Thymus (tissue), 11 donors: Measurements from ENCODE around the gene MYOG. TPM values are rescaled to one million over a fixed set of nuclear protein-coding genes. Genes with fewer than 3 reads are reported as not detected.

ENCODE experiments used
- DNase-seq, 9 donors: peaks; one replicate each; pipeline ENCODE4 v3.0.0-alpha.2; 2013; ENCODE audit warnings: low spot score in 9 of 9, low read depth in 6 of 9, missing footprints in 1 of 9
- H3K27ac ChIP-seq, 2 donors: one replicate each; pipeline ENCODE4 v1.5.1; 2013; ENCODE audit warnings: control low read depth in 1 of 2, low read depth in 1 of 2, low read length in 1 of 2, mild to moderate bottlenecking in 1 of 2, moderate library complexity in 1 of 2
- H3K27me3 ChIP-seq, 2 donors: one replicate each; pipeline ENCODE4 v1.5.1; 2013; ENCODE audit warnings: low read length in 1 of 2; ENCODE audit not compliant: control insufficient read depth in 2 of 2, insufficient read depth in 1 of 2
- H3K36me3 ChIP-seq, 2 donors: one replicate each; pipeline ENCODE4 v1.5.1; 2013; ENCODE audit warnings: low read length in 1 of 2, mild to moderate bottlenecking in 1 of 2, moderate library complexity in 1 of 2; ENCODE audit not compliant: control insufficient read depth in 2 of 2, insufficient read depth in 2 of 2
- H3K4me1 ChIP-seq, 2 donors: one replicate each; pipeline ENCODE4 v1.5.1; 2013; ENCODE audit warnings: low read length in 2 of 2; ENCODE audit not compliant: control insufficient read depth in 2 of 2, insufficient read depth in 2 of 2
- H3K4me3 ChIP-seq, 2 donors: one replicate each; pipeline ENCODE4 v1.5.1; 2013; ENCODE audit warnings: low read length in 2 of 2, control low read depth in 1 of 2, mild to moderate bottlenecking in 1 of 2
- H3K9me3 ChIP-seq, 2 donors: one replicate each; pipeline ENCODE4 v1.5.1; 2013; ENCODE audit warnings: low read length in 1 of 2, mild to moderate bottlenecking in 1 of 2; ENCODE audit not compliant: control insufficient read depth in 2 of 2, insufficient read depth in 1 of 2
- WGBS: extraction: QIAGEN DNeasy Blood & Tissue Kit; methylation state at CpG from one replicate; pipeline ENCODE4 v1.1.7; 2013; 5-methylcytosine and 5-hydroxymethylcytosine counted together
- polyA plus RNA-seq: library from polyadenylated mRNA; stranded (reverse); fragments of 200-250 nt; gene quantifications from one replicate; pipeline ENCODE4 v1.2.3, GENCODE V29; 2013
- total RNA-seq: library from RNA; stranded (reverse); fragments of 120-200 nt; gene quantifications from one replicate; pipeline ENCODE4 v1.2.4, GENCODE V29; 2013
- donor health status: healthy.

The MYOG gene
- total and polyA plus RNA-seq, 2 donors, result 4.7 to 7.8 TPM

DNA sequence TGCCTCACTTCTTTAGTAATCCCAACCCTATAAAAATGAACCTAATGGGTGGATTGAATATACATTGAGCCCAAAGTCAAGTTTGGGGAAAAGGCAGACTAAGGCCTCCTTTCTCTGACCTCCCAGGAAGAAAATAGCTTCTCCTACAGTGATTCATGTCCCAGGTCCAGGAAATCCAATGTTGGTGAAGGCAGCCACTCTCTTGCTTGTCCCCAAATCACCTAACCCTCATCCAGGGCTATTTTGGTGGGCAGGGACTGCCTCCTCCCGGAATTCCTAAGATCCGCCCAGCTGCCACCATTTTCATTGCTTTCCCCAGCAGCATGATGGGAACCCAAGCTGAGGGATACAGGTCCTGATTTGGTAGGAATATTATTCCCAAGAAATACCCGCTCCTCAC lies 8.4 kb downstream of the MYOG start:
- peaks cover 7 to 77% of the 10 kb centered on the region in 2 donors for H3K27me3 ChIP-seq
- no peak overlapping the region for H3K4me3 ChIP-seq
- H3K36me3 ChIP-seq, result no peaks in the 10 kb centered on the region
- WGBS, result 98% methylated on average over 3 of the region's 3 CpGs
- peaks cover 0 to 3% of the 10 kb centered on the region in 2 donors for H3K9me3 ChIP-seq
- H3K4me1 ChIP-seq, result peaks cover 6 to 13% of the 10 kb centered on the region in 2 donors
- no peak overlapping the region for H3K27ac ChIP-seq
- DNase-seq, result no peak

DNA sequence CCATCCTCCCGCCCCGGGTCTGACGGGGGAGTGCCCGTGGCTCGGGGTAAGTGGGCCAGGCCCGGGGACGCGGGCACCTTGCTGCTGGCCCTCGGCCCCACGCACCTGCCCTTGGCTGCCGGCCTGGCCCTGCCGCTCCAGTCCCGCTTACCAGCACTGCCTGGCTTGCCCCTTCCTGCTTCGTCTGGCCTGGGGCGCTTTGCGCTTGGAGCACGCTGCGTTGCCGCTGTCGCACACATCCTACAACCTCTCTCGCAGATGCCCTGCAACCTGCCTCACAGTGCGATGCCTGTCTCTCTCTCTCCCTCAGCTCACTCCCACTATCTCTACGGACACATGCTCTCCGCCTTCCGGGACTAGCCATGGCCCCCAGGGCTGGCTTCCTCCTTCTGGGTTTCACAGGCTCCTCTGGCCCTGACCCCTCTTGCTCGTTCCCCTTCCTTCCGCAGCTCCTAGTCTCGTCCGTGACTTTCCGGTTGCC lies 9.7 kb downstream of the MYOG start:
- WGBS, result 15% methylated on average over 30 of the region's 30 CpGs
- Histone ChIP-seq H3K4me1 (peaks cover 6 to 13% of the 10 kb centered on the region in 2 donors), H3K27me3 (peaks cover 7 to 74% of the 10 kb centered on the region in 2 donors), H3K27ac (no peak overlapping the region), H3K4me3 (peak overlapping the region; percentile 13 to 56), H3K36me3 (no peaks in the 10 kb centered on the region), H3K9me3 (peaks cover 0 to 3% of the 10 kb centered on the region in 2 donors)
- DNase-seq, result peak in 1 of 9 donors; percentile 14

GRCh38 chr1:203075236-203076030 lies 10.4 kb downstream of the MYOG start:
- Histone ChIP-seq H3K4me3 (peak overlapping the region; percentile 13 to 56), H3K27me3 (peaks cover 7 to 70% of the 10 kb centered on the region in 2 donors), H3K36me3 (no peaks in the 10 kb centered on the region), H3K9me3 (peaks cover 0 to 3% of the 10 kb centered on the region in 2 donors), H3K27ac (no peak overlapping the region), H3K4me1 (peaks cover 6 to 13% of the 10 kb centered on the region in 2 donors)
- WGBS, result 9% methylated on average over 56 of the region's 56 CpGs
- peak in 6 of 9 donors; percentile 6 to 53 (median 10) for DNase-seq

DNA sequence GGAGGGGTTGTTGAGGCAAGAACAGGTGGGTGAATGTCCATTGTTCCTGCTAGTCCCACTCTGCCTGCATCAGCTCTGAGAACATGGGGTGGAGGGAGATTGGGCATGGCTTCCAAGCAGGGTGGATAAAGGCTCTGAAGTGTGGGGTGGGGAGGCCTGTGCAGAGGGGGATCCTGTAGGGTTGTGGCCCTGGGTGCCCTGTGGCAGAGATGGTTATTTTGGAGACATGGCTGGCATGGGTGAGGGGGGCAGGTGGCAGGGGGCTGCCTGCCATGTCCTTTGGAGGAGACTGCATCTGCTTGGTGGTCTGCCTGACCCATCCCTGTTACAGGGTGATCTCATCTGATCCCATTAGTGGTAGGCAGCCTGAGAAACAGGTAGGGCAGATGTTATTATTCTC lies 11.2 kb downstream of the MYOG start:
- peaks cover 7 to 65% of the 10 kb centered on the region in 2 donors for H3K27me3 ChIP-seq
- no peak for DNase-seq
- H3K9me3 ChIP-seq, result peaks cover 0 to 3% of the 10 kb centered on the region in 2 donors
- H3K27ac ChIP-seq, result no peak overlapping the region
- no peak overlapping the region for H3K4me3 ChIP-seq
- no peaks in the 10 kb centered on the region for H3K36me3 ChIP-seq
- H3K4me1 ChIP-seq, result peaks cover 6 to 13% of the 10 kb centered on the region in 2 donors

DNA sequence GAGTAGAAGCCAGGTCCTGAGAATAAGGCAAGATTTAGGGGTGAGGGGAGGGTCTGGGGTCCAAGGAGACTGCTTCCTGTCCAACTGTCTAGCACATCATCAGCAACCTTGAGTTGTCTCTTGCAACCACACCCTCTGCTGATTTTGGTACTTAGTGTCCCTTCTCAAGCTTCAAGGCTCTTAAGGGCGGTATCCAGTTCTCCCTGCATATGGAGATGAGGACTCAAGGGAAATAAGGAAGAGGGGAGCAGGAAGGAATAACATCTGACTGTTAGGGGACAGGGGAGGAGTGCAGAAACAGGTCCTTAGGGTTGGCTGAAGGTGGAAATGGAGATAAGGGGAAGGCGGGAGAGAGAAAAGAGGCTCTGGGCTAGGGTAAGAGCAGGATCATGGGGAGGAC lies 12.3 kb downstream of the MYOG start:
- peaks cover 6 to 18% of the 10 kb centered on the region in 2 donors for H3K4me1 ChIP-seq
- WGBS, result 94% methylated on average over 2 of the region's 2 CpGs
- H3K27me3 ChIP-seq, result peaks cover 7 to 59% of the 10 kb centered on the region in 2 donors
- H3K36me3 ChIP-seq, result no peaks in the 10 kb centered on the region
- no peak overlapping the region for H3K27ac ChIP-seq
- DNase-seq, result no peak
- no peak overlapping the region for H3K4me3 ChIP-seq
- H3K9me3 ChIP-seq, result peaks cover 0 to 3% of the 10 kb centered on the region in 2 donors

DNA sequence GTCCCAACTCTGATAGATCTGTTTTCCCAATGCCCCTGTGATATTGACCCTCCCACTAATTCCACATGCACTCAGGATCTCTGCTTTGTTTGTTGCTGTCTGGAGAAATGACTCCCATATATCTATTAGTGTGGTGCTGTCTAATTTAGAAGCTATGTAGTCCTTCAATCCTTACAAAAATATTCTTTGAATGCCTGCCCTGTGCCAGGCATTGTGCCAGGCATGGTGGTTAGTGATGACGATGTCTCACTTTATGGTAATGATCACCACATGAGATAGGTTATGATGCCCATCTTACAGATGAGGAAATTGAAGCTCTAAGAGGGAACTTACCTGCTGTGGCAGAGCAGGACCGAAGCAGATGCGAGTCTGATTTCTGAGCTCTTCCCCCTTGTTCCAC lies 12.9 kb downstream of the MYOG start:
- Histone ChIP-seq H3K36me3 (no peaks in the 10 kb centered on the region), H3K27me3 (peaks cover 7 to 53% of the 10 kb centered on the region in 2 donors), H3K4me3 (no peak overlapping the region), H3K27ac (no peak overlapping the region), H3K4me1 (peaks cover 6 to 19% of the 10 kb centered on the region in 2 donors), H3K9me3 (peaks cover 0 to 2% of the 10 kb centered on the region in 2 donors)
- DNase-seq, result no peak
- 97% methylated on average over 3 of the region's 3 CpGs for WGBS

DNA sequence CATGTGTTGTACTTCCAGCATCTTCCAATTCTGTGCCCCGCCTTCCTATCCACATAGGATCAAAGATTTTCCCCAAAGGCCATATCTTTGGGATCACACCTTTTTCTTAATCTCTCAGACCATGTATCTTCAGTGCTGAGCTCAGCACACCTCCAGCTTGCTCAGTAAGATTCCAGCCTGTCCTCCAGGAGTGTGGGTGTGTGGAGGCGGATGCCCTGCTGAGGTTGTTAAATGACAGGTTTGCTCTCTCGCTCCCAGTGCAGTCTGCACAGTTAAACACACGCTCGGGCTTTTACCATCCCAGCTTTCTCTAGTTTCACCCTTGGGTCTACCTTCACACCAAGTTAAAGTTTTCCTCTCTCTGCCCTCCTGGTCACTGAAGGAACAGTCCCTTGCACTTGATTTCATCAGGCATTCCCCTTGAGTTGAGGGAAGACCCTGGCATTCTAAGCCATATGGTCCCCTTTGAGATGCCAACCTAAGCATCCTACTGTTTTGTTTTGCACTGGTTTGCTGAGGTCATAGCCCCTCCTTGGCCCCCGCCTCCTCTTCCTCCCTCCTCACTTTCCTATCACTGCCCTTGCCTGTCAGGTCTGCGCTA lies 13.7 kb downstream of the MYOG start:
- Histone ChIP-seq H3K4me1 (peaks cover 6 to 19% of the 10 kb centered on the region in 2 donors), H3K27me3 (peaks cover 4 to 45% of the 10 kb centered on the region in 2 donors), H3K27ac (no peak overlapping the region), H3K36me3 (no peaks in the 10 kb centered on the region), H3K4me3 (no peak overlapping the region), H3K9me3 (no peaks in the 10 kb centered on the region)
- WGBS, result 96% methylated on average over 7 of the region's 7 CpGs
- no peak for DNase-seq

DNA sequence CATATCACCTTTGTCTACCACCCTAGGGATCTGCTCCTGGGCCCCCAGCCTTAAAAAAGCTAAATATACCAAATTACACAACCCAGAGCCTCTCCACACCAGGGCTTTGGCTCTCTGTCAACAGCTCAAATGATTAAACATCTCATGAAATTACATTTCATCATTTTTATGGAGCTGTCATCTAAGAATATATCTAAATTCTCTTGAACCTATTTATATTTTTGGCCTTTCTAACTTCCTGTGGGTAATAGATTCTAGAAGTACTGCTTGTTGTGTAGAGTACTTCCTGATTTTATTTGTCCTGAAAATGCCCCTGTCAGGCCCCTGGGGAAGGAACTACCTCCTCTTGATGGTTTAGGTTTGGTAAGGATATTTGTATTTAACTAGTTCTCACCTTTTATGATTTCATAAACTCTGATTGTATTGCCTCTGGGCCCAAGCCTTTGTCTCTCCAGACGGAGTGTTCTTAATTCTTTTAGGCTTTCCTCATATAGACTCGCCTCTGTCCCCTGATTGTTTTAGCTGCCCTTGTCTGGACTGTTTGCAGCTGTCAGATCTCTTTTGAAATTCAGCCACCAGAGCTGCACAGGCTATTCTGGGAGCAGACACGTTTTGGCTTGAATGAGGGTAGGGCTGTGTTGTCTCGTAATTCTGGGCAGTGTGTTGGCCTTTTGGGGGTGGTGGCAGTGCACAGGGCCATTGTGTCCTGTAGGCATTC lies 16.6 kb downstream of the MYOG start:
- peaks cover 0 to 16% of the 10 kb centered on the region in 2 donors for H3K27me3 ChIP-seq
- WGBS, result 57% methylated on average over 4 of the region's 4 CpGs
- H3K36me3 ChIP-seq, result no peaks in the 10 kb centered on the region
- H3K27ac ChIP-seq, result no peak overlapping the region
- DNase-seq, result no peak
- peaks cover 0 to 3% of the 10 kb centered on the region in 2 donors for H3K9me3 ChIP-seq
- H3K4me3 ChIP-seq, result no peak overlapping the region
- H3K4me1 ChIP-seq, result peaks cover 0 to 7% of the 10 kb centered on the region in 2 donors
